HG02970 (cell line): ENCODE results near the gene C11orf86.
"Not testable (repeated sequence)": the region's sequence is repeated elsewhere in the genome, so short reads cannot be mapped to it uniquely, and the experiment has no call there.

ENCODE experiments used
- ATAC-seq: cut with Tn5 transposase; IDR thresholded peaks from one replicate; pipeline ENCODE4 v1.9.1; 2021; ENCODE audit warnings: mild to moderate bottlenecking, moderate library complexity, moderate number of reproducible peaks; ENCODE audit not compliant: unreplicated experiment, low FRiP score

The C11orf86 gene

DNA sequence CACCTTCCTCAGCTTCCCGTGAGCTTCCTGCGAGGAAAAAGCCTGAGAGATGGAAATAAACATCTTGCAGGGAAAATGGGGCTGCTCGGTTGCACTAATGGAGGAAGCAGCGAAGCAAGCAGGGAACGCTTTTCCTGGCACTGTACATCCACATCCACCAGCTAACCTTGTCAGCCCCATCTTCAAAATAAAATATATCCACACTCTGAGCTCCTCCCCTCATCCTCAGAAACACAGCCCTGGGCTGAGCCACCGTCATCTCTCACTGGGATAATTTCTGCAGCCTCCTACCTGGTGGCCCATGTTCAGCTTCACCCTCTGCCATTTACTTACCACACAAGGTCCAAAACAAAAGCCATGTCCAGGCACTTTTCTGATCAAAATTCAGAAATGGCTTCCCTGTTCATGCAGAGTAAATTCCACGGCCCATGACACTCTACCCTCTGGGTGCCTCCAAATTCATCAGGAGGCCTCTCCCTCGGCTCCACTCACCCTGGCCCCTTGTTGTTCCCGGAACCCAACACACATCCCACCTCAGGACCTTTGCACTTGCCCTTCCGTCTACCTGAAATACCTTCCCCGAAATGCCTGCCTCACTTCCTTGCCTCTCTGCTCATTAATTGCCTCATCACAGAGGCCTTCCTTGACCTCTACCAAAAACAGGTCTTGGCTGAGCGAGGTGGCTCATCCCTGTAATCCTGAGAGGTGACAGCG lies 13.0 kb downstream of the C11orf86 start:
- no peak for ATAC-seq

DNA sequence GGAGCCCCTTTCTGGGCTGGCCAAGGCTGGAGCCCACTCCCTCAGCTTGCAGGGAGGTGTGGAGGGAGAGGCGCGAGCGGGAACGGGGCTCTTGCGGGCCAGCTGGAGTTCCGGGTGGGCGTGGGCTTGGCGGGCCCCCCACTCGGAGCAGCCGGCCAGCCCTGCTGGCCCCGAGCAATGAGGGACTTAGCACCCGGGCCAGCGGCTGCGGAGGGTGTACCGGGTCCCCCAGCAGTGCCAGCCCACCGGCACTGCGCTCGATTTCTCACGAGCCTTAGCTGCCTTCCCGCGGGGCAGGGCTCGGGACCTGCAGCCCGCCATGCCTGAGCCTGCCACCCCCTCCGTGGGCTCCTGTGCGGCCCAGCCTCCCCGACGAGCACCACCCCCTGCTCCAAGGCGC lies 13.6 kb downstream of the C11orf86 start:
- not testable (repeated sequence) for ATAC-seq

DNA sequence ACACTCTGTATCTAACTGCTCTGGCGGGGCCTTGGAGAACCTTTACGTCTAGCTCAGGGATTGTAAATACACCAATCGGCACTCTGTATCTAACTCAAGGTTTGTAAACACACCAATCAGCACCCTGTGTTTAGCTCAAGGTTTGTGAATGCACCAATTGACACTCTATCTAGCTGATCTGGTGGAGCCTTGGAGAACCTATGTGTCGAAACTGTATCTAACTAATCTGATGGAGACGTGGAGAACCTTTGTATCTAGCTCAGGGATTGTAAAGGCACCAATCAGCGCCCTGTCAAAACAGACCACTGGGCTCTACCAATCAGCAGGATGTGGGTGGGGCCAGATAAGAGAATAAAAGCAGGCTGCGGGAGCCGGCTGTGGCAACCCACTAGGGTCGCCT lies 14.3 kb downstream of the C11orf86 start:
- not testable (repeated sequence) for ATAC-seq

DNA sequence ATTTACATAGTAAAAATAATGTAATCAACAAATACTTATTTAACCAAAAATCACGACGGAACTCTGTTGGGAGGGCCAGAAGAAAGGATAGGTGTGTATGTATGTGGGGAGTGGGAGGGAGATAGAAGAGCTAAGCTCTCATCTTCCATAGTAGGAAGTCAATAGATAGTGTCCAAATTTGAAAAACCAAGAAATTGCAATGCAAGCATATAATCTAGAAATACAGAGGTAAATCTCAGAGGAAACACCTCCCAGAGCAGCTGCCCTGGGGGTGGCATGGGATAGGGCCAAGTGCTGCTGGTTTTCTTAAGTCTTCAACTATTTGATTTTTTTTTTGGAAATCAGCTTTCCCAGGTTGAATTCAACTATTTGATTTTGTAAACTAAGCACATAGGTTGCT lies 16.9 kb downstream of the C11orf86 start:
- ATAC-seq, result no peak

DNA sequence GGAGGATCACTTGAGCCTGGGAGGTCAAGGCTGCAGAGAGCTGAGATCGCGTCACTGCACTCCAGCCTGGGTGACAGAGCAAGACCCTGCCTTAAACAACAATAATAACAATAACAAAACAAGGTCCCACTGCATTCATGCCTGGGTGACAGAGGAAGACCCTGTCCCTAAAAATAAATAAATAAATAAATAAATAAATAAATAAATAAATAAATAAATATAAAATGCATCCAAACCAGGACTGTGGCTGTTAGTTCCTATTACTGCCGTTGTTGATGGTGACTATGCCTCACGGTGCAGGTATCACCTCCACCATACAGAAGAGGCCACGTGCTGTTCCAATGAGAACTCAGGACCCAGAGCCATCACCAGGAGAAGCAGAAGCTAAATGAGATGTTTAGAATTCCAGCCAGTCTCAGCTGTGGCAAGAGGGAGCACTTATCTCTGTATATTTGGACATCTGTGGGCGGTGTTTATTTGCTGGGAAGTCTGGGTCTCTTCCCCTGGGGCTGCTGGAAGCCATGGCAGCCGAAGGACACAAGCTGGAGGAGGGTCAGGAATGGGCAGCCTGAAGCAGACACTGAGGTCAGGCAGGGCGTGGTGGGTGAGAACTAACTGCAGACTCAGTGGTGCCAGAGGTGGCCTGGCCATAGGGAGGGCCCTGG lies 21.6 kb downstream of the C11orf86 start:
- ATAC-seq, result no peak

DNA sequence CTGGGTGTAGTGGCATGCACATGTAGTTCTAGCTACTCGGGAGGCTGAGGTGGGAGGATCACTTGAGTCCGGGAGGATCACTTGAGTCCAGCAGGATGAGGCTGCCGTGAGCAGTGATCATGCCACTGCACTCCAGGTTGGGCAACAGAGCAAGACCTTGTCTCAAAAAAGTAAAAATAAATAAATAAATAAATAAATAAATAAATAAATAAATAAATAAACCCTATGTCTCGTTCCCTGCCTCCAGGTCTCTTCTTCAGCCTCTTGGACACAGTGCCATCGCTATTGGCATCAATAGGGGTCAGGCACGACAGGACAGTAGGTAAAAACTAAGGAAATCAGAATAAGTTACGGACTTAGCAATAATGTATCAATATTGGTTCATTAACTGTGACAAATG lies 24.5 kb downstream of the C11orf86 start:
- no peak for ATAC-seq

DNA sequence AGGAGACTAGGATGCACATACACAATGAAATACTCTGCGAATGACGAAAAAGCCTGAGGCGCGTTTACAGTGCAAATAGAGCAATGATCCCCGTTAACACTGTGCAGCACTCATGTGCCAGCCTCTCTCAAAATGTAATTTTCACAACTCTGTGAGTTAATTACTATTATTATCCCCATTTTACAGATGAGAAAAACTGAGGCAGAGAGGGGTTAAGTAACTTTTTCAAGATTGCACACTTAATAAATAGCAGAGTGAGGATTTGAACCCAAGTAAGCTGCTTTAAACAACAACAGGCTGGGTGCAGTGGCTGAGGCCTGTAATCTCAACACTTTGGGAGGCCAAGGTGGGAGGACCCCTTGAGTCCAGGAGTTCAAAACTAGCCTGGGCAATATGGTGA lies 26.2 kb downstream of the C11orf86 start:
- ATAC-seq, result no peak

DNA sequence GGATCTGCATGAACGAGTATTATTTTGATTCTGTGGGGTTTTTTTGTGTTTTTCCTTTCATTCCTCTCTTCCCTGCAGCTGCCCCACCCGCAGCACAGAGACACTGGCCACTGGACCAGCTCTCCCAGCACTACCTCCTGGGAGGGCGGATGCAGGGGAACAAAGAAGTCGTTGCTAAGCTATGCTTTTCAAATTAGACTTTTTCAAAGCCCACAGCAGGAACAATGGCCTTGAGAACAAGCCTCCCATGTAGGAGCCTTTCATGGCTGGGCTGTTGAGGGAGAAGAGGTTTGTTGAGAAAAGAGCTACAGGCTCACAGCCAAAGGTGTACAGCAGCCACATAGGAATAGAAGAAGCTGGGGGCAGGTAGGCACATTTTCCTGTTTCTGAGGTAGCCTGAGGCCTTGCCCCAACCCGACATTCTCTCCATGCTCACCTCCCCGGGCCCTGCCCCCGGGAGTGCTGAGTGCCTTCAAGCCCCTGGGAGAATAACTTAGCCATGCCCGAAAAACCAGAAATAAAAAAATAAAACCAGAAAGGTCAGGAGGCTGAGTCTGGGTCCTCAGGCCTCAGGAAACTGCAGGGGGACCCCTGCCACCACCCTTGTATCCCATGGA lies 27.3 kb downstream of the C11orf86 start:
- no peak for ATAC-seq

DNA sequence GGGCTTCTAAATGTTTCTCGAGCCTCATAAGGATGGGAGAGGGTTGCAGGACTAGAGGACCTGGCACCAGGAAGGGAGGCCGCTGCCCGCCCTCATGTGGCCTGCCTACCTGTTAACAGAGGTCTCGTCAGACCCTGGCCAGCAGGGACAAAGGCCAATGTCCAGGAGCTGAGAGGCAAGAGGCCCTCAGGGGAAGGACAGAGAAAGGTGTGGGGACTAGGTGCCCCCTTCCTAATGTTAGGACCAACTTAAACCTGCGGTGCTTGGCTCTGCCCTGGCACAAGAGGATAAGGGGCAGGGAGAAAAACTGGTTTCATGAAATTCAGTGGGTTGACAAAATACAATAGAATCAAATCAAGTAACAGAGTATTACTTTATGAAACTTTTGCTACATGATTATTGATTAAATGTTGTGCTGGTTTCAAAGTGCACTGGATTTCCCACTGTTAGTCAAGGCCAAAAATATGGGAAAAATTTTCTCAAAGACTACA lies 27.9 kb downstream of the C11orf86 start:
- no peak for ATAC-seq

DNA sequence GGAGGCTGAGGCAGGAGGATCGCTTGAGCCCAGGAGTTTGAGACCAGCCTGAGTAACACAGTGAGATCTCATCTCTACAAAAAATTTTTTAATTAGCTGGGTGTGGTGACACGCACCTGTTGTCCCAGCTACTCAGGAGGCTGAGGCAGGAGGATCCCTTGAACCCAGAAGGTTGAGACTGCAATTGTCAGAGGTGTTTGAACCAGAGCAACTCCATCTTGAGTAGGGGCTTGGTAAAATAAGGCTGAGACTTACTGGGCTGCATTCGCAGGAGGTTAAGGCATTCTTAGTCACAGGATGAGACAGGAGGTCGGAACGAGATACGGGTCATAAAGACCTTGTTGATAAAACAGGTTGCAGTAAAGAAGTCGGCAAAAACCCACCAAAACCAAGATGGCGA lies 30.1 kb downstream of the C11orf86 start:
- not testable (repeated sequence) for ATAC-seq

DNA sequence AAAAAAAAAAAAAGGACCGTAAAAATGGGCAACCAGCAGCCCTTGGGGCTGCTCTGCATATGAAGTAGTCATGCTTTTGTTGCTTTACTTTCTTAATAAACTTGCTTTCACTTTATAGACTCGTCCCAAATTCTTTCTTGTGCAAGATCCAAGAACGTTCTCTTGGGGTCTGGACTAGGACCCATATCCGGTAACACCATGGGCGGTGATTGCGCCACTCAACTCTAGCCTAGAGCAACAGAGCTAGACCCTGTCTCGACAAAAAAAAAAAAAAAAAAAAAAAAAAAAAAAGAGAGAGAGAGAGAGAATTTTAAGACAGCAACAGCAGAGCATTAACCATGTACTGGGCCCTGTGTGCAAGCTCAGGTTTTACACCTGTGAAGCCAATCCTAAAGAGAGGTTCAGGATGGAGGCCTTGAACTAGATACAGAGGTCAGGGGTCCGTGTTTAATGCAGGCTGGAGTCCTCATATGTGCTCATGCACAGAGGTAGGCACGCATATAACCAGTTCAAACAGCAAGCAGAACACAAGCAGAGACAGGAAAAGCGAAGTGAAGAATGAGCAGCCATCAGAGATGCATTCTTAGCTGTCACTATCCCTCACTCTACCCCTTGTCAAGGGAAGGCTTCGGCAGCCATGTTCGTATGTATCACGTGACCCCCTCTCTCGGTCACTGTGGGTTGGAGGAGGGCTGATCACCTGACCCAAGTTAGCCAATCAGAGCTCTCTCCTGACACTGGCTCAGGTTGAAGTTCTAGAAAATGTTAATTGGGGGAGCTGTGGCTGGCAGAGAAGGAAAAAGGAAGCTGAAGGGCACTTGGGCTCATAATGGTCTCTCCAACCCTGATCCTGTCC lies 31.2 kb downstream of the C11orf86 start:
- no peak for ATAC-seq

DNA sequence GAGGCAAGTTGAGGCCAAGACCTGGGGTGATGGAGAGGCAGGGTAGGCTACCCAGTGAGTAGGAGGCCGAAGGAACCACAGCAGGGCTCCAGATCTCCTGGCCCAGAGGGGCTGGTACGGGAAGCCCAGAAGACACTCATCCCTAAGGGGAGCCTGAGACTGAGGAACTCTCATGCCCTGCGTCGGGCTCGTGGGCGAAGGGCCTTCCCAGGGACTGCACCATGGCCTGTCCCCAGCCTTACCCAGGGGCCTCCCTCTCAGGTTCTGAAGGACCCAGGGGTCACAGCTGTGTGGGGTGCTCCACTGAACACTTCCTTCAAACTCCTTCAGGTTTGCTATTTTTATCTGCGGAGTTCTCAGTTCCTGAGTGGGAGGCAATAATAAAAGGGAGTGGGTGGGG lies 32.0 kb downstream of the C11orf86 start:
- no peak for ATAC-seq

DNA sequence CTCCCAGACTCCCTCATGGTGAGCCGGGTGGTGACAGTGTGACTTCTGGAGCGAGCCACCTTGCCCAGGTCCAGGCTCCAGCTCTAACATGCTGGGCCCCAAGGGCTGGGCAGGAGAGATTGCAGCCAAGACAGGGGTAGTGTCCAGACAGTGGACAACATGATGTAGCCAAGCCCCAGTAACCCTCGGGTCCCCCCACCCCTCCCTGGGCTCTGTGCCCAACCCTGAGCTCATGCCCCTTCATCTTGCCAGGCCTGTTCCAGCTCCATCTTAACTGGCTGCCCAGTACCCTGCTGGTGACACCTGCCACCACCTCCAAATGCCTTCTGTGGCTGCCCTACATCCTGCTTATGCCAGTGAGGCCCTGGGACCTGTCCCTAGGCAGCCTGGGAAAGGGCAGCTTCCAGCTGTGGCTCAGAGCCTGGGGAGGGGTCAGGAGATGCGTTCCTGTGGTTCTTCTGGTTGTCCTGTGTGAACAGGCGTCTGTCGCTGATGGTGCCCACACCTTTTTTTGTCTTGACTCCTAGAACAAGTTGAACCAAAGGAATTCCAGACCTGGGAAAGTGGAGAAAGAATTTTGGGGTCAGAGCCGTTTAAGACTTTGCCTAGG lies 35.3 kb downstream of the C11orf86 start:
- no peak for ATAC-seq

DNA sequence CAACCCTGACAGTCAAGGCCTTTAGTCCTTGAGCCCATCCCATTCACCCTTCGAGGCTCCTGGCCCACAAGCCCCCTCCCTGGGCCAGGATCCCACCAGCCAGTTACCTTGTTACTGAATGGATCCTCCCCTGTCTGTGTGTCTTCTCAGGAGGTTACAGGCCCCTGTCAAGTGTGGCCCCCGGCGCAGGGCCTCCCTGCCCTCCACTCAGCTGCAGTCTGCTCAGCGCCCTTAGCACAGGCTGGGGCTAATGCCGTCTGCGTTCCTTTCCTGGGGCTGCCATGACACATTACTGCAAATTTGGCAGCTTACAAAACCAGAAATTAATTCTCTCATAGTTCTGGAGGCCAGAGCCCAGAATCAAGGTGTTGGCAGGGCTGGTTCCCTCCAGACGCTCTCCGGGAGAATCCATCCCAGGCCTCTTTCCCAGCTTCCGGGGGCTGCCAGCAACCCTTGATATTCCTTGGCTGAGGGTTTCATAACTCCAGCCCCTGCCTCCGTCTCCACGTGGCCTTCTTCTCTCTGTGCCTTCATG lies 38.5 kb downstream of the C11orf86 start:
- ATAC-seq, result no peak

DNA sequence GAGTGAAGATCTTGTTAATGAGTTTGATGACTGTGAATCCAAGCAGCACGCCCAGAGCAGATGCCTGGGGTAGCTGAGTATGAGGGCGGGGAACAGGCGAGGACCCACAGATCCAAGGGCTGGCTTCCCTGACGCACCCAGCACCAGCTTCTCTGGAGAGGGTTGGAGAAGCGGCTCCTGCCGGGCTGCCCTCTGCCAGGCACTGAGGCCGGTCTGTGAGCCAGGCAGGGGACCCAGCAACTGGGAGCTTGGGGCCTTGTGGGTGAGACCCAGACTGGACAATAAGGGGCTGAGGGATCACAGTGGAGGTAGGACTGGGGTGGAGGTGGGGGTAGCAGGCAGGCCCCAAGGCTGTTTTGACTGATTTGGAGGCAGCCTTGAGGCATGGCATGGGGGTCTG lies 39.2 kb downstream of the C11orf86 start:
- ATAC-seq, result no peak

DNA sequence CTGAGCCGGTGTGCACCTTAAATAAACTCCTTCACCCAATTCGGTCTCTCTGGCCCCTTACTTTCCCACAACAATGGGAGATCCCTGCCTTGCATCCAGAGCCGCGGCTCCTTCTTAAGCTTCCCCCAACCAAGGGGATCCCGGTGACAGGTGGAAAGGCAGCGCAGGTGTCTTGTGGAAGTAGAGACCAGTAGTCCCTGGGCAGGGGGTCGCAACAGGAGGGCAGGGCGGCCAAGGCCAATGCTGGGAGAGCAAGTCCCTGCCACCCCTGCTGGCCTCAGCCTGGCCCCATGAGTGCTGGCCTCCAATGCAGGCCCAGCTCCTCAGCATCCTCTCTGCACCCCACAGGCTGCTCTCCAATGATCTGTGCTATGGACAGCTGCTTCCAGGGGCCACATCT lies 39.9 kb downstream of the C11orf86 start:
- no peak for ATAC-seq

DNA sequence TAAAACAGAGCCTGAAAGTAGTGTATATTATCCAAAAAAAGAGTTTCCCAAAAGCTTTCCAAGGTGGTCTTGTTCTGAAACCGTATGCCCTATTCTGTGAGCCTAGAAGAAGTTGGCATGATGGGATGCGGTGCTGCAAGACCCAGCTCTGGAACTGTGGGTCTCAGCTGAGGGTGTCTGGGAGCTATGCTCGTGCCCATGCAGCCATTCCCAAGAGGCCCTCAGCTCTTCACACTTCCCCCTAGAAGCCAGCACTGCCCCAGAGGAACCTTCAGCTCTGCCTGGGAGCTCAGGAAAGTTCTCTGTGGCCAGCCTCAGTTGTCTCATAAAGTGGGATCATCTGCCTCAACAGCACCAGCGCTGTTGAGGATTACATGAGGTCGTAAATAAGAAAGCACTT lies 41.4 kb downstream of the C11orf86 start:
- no peak for ATAC-seq

DNA sequence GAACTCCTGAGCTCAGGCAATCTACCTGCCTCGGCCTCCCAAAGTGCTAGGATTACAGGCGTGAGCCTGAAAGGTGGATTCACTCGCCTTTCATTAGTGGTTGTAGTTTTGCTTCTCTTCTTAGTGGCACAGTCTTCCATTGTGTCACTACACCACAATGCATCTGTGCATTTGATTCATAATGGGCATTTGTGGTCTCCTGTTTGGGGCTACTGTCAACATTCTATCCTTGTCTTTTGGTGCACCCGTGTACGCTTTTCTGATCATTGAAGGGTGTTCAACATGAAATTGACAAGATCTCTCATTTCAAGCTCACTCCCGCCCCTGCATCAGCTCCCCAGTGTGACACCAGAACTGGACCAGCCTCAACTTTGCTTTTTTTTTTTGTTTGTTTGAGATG lies 45.8 kb downstream of the C11orf86 start:
- no peak for ATAC-seq

DNA sequence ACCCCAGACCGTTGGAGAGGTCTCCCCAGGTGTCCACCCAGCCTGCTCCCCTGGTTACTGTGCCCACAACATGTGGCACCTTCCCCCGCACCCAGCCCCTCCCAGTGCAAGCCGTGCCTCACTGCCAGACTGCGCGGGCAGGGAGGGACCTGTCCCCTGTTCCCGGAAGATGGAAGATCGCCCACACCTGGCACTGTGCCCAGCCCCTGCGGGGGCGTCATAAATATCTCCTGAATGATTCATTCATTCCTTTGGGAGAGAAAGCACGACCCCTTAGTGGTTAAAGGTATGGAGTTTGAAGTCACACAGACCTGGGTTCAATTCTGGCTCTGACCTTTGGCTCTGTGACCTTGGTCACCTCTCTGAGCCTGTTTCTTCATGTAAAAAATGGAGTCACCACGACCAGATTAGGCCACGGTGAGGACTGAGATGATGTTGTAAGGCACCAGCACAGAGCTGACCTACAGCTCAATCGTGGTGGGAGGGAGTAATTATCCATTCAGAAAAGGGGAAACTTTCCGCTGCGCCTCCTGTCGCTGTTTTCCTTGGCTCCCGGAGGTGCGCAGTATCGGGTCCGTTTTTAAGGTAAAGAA lies 47.3 kb downstream of the C11orf86 start:
- ATAC-seq, result no peak
